OCI-LY1 (cell line): ENCODE data around the gene LRRC36.

ENCODE experiments used
- H2AFZ ChIP-seq: fragments of 200-600 bp; sonication (generic), shearing (Covaris generic); 2 replicates; pipeline ENCODE4 v1.6.0; 2014; ENCODE audit warnings: antibody characterized with exemption, mild to moderate bottlenecking, low read length
- H3F3A ChIP-seq: fragments of 200-600 bp; sonication (generic), shearing (Covaris generic); 2 replicates; pipeline ENCODE4 v1.6.0; 2014; ENCODE audit warnings: mild to moderate bottlenecking, antibody characterized with exemption, low read length, moderate library complexity; ENCODE audit not compliant: insufficient read depth
- H3K27ac ChIP-seq: fragments of 200-600 bp; sonication (generic); 2 replicates; pipeline ENCODE4 v1.5.1; 2014; ENCODE audit warnings: low read length, mixed run types, mild to moderate bottlenecking, low read depth; ENCODE audit not compliant: poor library complexity, severe bottlenecking
- H3K27me3 ChIP-seq: fragments of 200-600 bp; sonication (generic); 2 replicates; pipeline ENCODE4 v1.6.0; 2014; ENCODE audit warnings: antibody characterized with exemption, mild to moderate bottlenecking, low read length, moderate library complexity; ENCODE audit not compliant: insufficient read depth
- H3K36me3 ChIP-seq: fragments of 200-600 bp; sonication (generic); 2 replicates; pipeline ENCODE4 v1.6.1; 2014; ENCODE audit warnings: mild to moderate bottlenecking, antibody characterized with exemption, low read length, moderate library complexity, mixed read lengths; ENCODE audit not compliant: insufficient read depth
- H3K4me1 ChIP-seq: fragments of 200-600 bp; sonication (generic); 2 replicates; pipeline ENCODE4 v1.5.1; 2014; ENCODE audit warnings: mild to moderate bottlenecking, low read length, moderate library complexity; ENCODE audit not compliant: insufficient read depth, severe bottlenecking
- H3K4me2 ChIP-seq: fragments of 200-600 bp; sonication (generic), shearing (Covaris generic); 2 replicates; pipeline ENCODE4 v1.6.1; 2014; ENCODE audit warnings: low read length
- H3K4me3 ChIP-seq: fragments of 200-600 bp; sonication (generic); 2 replicates; pipeline ENCODE4 v1.5.1; 2014; ENCODE audit warnings: low read length, low read depth, mild to moderate bottlenecking, mixed read lengths; ENCODE audit not compliant: poor library complexity, severe bottlenecking
- H3K79me2 ChIP-seq: fragments of 200-600 bp; shearing (Covaris generic); 2 replicates; pipeline ENCODE4 v1.6.1; 2016; ENCODE audit warnings: mixed run types, low read length, mixed read lengths; ENCODE audit not compliant: insufficient read depth
- H3K9ac ChIP-seq: fragments of 200-600 bp; sonication (generic), shearing (Covaris generic); 2 replicates; pipeline ENCODE4 v1.6.1; 2014; ENCODE audit warnings: mild to moderate bottlenecking, low read length, mixed read lengths
- H3K9me2 ChIP-seq: fragments of 200-600 bp; sonication (generic), shearing (Covaris generic); 2 replicates; pipeline ENCODE4 v1.6.1; 2014; ENCODE audit warnings: low read depth, mild to moderate bottlenecking, low read length, mixed read lengths
- H3K9me3 ChIP-seq: fragments of 200-600 bp; shearing (Covaris generic); 2 replicates; pipeline ENCODE4 v1.6.1; 2014; ENCODE audit warnings: low read length, mixed read lengths
- H4K20me1 ChIP-seq: fragments of 200-600 bp; sonication (generic), shearing (Covaris generic); 2 replicates; pipeline ENCODE4 v1.6.0; 2016; ENCODE audit warnings: mild to moderate bottlenecking, low read length; ENCODE audit not compliant: insufficient read depth
- EZH2 ChIP-seq: fragments of 200-600 bp; sonication (generic), shearing (Covaris generic); IDR thresholded peaks from 2 replicates; pipeline ENCODE4 v1.8.0; 2017; ENCODE audit warnings: borderline replicate concordance, mixed run types, mild to moderate bottlenecking, antibody characterized with exemption, low read length, moderate library complexity, mixed read lengths
- TF ChIP-seq, protein P1 (sequence below): fragments of 200-600 bp; sonication (generic), shearing (Covaris generic); IDR thresholded peaks from 2 replicates; pipeline ENCODE4 v1.5.1; 2017; ENCODE audit warnings: mild to moderate bottlenecking, antibody characterized with exemption, low read length, moderate library complexity, mixed read lengths

The LRRC36 gene

DNA sequence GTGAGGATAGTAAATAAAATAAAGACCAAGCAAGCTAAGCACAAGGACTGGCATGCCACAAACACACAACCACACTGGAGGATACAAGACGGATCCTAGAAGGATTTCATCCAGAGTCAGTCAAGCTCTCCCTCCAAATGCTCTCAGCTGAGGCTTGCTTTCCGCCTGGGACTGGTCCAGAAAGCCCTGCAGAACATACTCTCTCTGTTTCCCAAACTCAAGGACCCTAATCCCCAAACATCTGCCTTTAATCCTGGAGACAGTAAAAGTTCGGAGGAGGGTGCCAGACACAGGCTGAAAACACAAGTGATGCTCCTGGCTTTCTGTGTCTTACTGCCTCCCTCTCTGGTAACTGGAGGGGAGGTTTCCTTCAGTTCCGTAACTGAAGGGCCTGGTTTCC is 99.0 kb downstream of the LRRC36 start:
- no peaks in the 10 kb centered on the region for H3K9me2 ChIP-seq
- H3K9ac ChIP-seq, result no peak overlapping the region
- H3K36me3 ChIP-seq, result no peaks in the 10 kb centered on the region
- no peaks in the 10 kb centered on the region for H4K20me1 ChIP-seq
- TF ChIP-seq EZH2, result no peak
- TF ChIP-seq, protein P1, sequence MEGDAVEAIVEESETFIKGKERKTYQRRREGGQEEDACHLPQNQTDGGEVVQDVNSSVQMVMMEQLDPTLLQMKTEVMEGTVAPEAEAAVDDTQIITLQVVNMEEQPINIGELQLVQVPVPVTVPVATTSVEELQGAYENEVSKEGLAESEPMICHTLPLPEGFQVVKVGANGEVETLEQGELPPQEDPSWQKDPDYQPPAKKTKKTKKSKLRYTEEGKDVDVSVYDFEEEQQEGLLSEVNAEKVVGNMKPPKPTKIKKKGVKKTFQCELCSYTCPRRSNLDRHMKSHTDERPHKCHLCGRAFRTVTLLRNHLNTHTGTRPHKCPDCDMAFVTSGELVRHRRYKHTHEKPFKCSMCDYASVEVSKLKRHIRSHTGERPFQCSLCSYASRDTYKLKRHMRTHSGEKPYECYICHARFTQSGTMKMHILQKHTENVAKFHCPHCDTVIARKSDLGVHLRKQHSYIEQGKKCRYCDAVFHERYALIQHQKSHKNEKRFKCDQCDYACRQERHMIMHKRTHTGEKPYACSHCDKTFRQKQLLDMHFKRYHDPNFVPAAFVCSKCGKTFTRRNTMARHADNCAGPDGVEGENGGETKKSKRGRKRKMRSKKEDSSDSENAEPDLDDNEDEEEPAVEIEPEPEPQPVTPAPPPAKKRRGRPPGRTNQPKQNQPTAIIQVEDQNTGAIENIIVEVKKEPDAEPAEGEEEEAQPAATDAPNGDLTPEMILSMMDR, result no peak
- peak overlapping the region; percentile 63; the same call in 1 of the 2 replicates for H3K4me2 ChIP-seq
- no peaks in the 10 kb centered on the region for H3K79me2 ChIP-seq
- no peaks in the 10 kb centered on the region for H3F3A ChIP-seq
- no peak overlapping the region for H2AFZ ChIP-seq
- H3K9me3 ChIP-seq, result no peaks in the 10 kb centered on the region
- H3K4me1 ChIP-seq, result peaks cover 9% of the 10 kb centered on the region
- no peak overlapping the region for H3K27ac ChIP-seq
- peaks cover 20% of the 10 kb centered on the region for H3K27me3 ChIP-seq
- no peak overlapping the region for H3K4me3 ChIP-seq

- Histone ChIP-seq H3K4me1 (peaks cover 11% of the 10 kb centered on the region), H4K20me1 (no peaks in the 10 kb centered on the region), H3K79me2 (no peaks in the 10 kb centered on the region), H3K9ac (no peak overlapping the region), H3K9me3 (no peaks in the 10 kb centered on the region), H3K4me3 (no peak overlapping the region), H3K9me2 (no peaks in the 10 kb centered on the region), H3K4me2 (no peak overlapping the region), H3K27me3 (peaks cover 20% of the 10 kb centered on the region), H3K27ac (no peak overlapping the region), H3F3A (no peaks in the 10 kb centered on the region), H3K36me3 (no peaks in the 10 kb centered on the region), H2AFZ (no peak overlapping the region)
- no peak for TF ChIP-seq EZH2
- TF ChIP-seq, protein P1, result no peak
Measured at GRCh38 chr16:67426022-67426421, 99.4 kb downstream of the LRRC36 start.

GRCh38 chr16:67426950-67427349 is 100.3 kb downstream of the LRRC36 start:
- Histone ChIP-seq H3K9ac (no peak overlapping the region), H3K4me3 (no peak overlapping the region), H3K9me2 (no peaks in the 10 kb centered on the region), H3K36me3 (no peaks in the 10 kb centered on the region), H3K4me2 (no peak overlapping the region), H3K27ac (no peak overlapping the region), H3K4me1 (peaks cover 11% of the 10 kb centered on the region), H4K20me1 (no peaks in the 10 kb centered on the region), H2AFZ (no peak overlapping the region), H3F3A (no peaks in the 10 kb centered on the region), H3K79me2 (no peaks in the 10 kb centered on the region), H3K27me3 (peaks cover 20% of the 10 kb centered on the region; the same call in 1 of the 2 replicates), H3K9me3 (no peaks in the 10 kb centered on the region)
- TF ChIP-seq, protein P1, result no peak
